Peyer's patch (tissue), 4 donors: ENCODE measurements around the gene DCDC2B. TPM values are rescaled to one million over a fixed set of nuclear protein-coding genes. Genes with fewer than 3 reads are reported as not detected.
A peak's percentile ranks its signal among the peaks of the same experiment; 100 is the strongest.
"Not testable (repeated sequence)": the region's sequence is repeated elsewhere in the genome, so short reads cannot be mapped to it uniquely, and the experiment has no call there.

Source experiments
- DNase-seq, 3 donors: peaks; one replicate each; pipeline ENCODE4 v3.0.0-alpha.2; 2017 to 2019
- H3K27ac ChIP-seq, 4 donors: fragments of 200-600 bp; sonication (generic); one replicate each; pipeline ENCODE4 v1.5.1; 2016 to 2019
- H3K27me3 ChIP-seq, 2 donors: fragments of 200-600 bp; sonication (generic); one replicate each; pipeline ENCODE4 v1.5.1; 2019
- H3K36me3 ChIP-seq, 3 donors: fragments of 200-600 bp; sonication (generic); one replicate each; pipeline ENCODE4 v1.5.1; 2016 to 2019
- H3K4me1 ChIP-seq, 4 donors: fragments of 200-600 bp; sonication (generic); one replicate each; pipeline ENCODE4 v1.5.1; 2016 to 2019
- H3K4me3 ChIP-seq, 4 donors: fragments of 200-600 bp; sonication (generic); 1 replicate in 3 of 4; 2 replicates in 1 of 4; pipeline ENCODE4 v1.5.1; 2016 to 2019; ENCODE audit warnings: mild to moderate bottlenecking in 1 of 4
- H3K9me3 ChIP-seq, 4 donors: fragments of 200-600 bp; sonication (generic); one replicate each; pipeline ENCODE4 v1.5.1; 2016 to 2019; ENCODE audit warnings: mild to moderate bottlenecking in 1 of 4
- CTCF ChIP-seq, 6 experiments: fragments of 450-650 bp in 4 of 6; fragments of 200-600 bp in 2 of 6; sonication (generic) in 1 of 6; IDR thresholded peaks; one replicate each; pipeline ENCODE4 v1.5.1; 2017 to 2019; ENCODE audit warnings: antibody characterized with exemption in 6 of 6, mild to moderate bottlenecking in 3 of 6, moderate library complexity in 1 of 6
- POLR2A ChIP-seq, 2 donors: fragments of 450-650 bp; IDR thresholded peaks; one replicate each; pipeline ENCODE4 v1.5.1; 2017; ENCODE audit warnings: antibody characterized with exemption in 2 of 2, mild to moderate bottlenecking in 2 of 2, moderate library complexity in 2 of 2
- total RNA-seq, 4 donors: library from RNA; depleted of rRNA; stranded (reverse); fragments of >200 nt; gene quantifications; one replicate each; pipeline ENCODE4 v1.1.0, GENCODE V29; 2016

The DCDC2B gene
- total RNA-seq, 4 donors from 2014 or later, result 0.85 TPM; not detected in 3

GRCh38 chr1:32256473-32257226 lies 47.8 kb downstream of the DCDC2B start:
- peak overlapping the region in 3 of 4 donors; percentile 43 to 94 (median 87) for H3K27ac ChIP-seq
- no peak for TF ChIP-seq CTCF (IDR thresholded peaks at IDR 0.05)
- TF ChIP-seq POLR2A (IDR thresholded peaks at IDR 0.05), result no peak

GRCh38 chr1:32257227-32257508 lies 48.3 kb downstream of the DCDC2B start:
- no peak overlapping the region for H3K4me3 ChIP-seq
- H3K27me3 ChIP-seq, result no peaks in the 10 kb centered on the region
- peak overlapping the region in 1 of 4 donors; percentile 94 for H3K27ac ChIP-seq
- no peak for DNase-seq
- no peaks in the 10 kb centered on the region for H3K9me3 ChIP-seq
- H3K4me1 ChIP-seq, result peaks cover 0 to 16% (median 6%) of the 10 kb centered on the region in 4 donors
- TF ChIP-seq POLR2A (IDR thresholded peaks at IDR 0.05), result no peak
- no peak for TF ChIP-seq CTCF (IDR thresholded peaks at IDR 0.05)
- no peaks in the 10 kb centered on the region for H3K36me3 ChIP-seq

More at GRCh38 chr1:32256473-32257226, 47.8 kb downstream of the DCDC2B start:
- H3K9me3 ChIP-seq, result no peaks in the 10 kb centered on the region
- no peaks in the 10 kb centered on the region for H3K27me3 ChIP-seq
- H3K4me3 ChIP-seq, result peak overlapping the region in 2 of 4 donors; percentile 7 to 12
- DNase-seq, result no peak
- peaks cover 0 to 20% (median 6%) of the 10 kb centered on the region in 4 donors for H3K4me1 ChIP-seq
- no peaks in the 10 kb centered on the region for H3K36me3 ChIP-seq

GRCh38 chr1:32263236-32263593 lies 54.3 kb downstream of the DCDC2B start:
- H3K9me3 ChIP-seq, DNase-seq, H3K27me3 ChIP-seq, H3K4me3 ChIP-seq, H3K36me3 ChIP-seq: not testable (repeated sequence)
- Histone ChIP-seq H3K4me1 (peaks cover 0 to 10% (median 2%) of the 10 kb centered on the region in 4 donors), H3K27ac (peak overlapping the region in 1 of 4 donors; percentile 57)

- no peak for DNase-seq
- H3K27ac ChIP-seq, result peak overlapping the region in 2 of 4 donors; percentile 1 to 57
- no peaks in the 10 kb centered on the region for H3K36me3 ChIP-seq
- no peak overlapping the region for H3K4me3 ChIP-seq
- H3K9me3 ChIP-seq, result no peaks in the 10 kb centered on the region
- peaks cover 0 to 10% (median 2%) of the 10 kb centered on the region in 4 donors for H3K4me1 ChIP-seq
- no peak for TF ChIP-seq POLR2A (IDR thresholded peaks at IDR 0.05)
- TF ChIP-seq CTCF (IDR thresholded peaks at IDR 0.05), result no peak
- H3K27me3 ChIP-seq, result no peaks in the 10 kb centered on the region
Observed at GRCh38 chr1:32263744-32264143, 54.9 kb downstream of the DCDC2B start.

Other genes starting within 250 kb of the DCDC2B start
- 10 to 100 TPM; 54.2 to 97.4 (median 59.7) TPM for gene KHDRBS1, start 195.2 kb upstream of the DCDC2B start, total RNA-seq
- 1 to 10 TPM; 2.5 to 9.9 (median 6.6) TPM for gene TMEM39B, start 136.2 kb upstream of the DCDC2B start, total RNA-seq
- gene KPNA6, start 101.0 kb upstream of the DCDC2B start, total RNA-seq, result 10 to 100 TPM; 24.8 to 29.8 (median 25.6) TPM
- 10 to 100 TPM; 27.1 to 46.2 (median 31.0) TPM for gene TXLNA, start 29.4 kb upstream of the DCDC2B start, total RNA-seq
- gene CCDC28B, start 8.5 kb upstream of the DCDC2B start, total RNA-seq, result 1 to 10 TPM in 2 of 4 donors, not detected in 2; 1.1 to 2.4 TPM
- 1 to 10 TPM in 3 of 4 donors, under 1 TPM in 1; 0.88 to 8.3 (median 2.6) TPM for gene IQCC, start 3.4 kb upstream of the DCDC2B start, total RNA-seq
- 10 to 100 TPM; 15.9 to 47.0 (median 25.4) TPM for gene TMEM234, start 13.3 kb downstream of the DCDC2B start, total RNA-seq
- 100 to 1,000 TPM in 1 of 4 donors, 10 to 100 TPM in 3; 76.1 to 105 (median 84.7) TPM for gene EIF3I, start 13.3 kb downstream of the DCDC2B start, total RNA-seq
- gene FAM167B, start 38.1 kb downstream of the DCDC2B start, total RNA-seq, result 1 to 10 TPM in 2 of 4 donors, not detected in 2; 4.1 to 5.1 TPM
- 10 to 100 TPM in 2 of 4 donors, 1 to 10 TPM in 2; 8.6 to 59.4 (median 12.4) TPM for gene LCK, start 42.2 kb downstream of the DCDC2B start, total RNA-seq
- 100 to 1,000 TPM in 3 of 4 donors, 10 to 100 TPM in 1; 93.0 to 147 (median 122) TPM for gene HDAC1, start 83.0 kb downstream of the DCDC2B start, total RNA-seq
- gene MARCKSL1, start 127.1 kb downstream of the DCDC2B start, total RNA-seq, result 10 to 100 TPM; 19.1 to 51.2 (median 35.9) TPM
- gene FAM229A, start 153.4 kb downstream of the DCDC2B start, total RNA-seq, result 10 to 100 TPM; 15.7 to 44.5 (median 25.6) TPM
- gene TSSK3, start 153.4 kb downstream of the DCDC2B start, total RNA-seq, result 1 to 10 TPM in 1 of 4 donors, not detected in 3; 5.2 TPM
- 100 to 1,000 TPM in 3 of 4 donors, 10 to 100 TPM in 1; 89.1 to 140 (median 109) TPM for gene BSDC1, start 185.4 kb downstream of the DCDC2B start, total RNA-seq